WTC11 (cell line): Measurements from ENCODE around the gene RBP7. TPM values are rescaled to one million over a fixed set of nuclear protein-coding genes. Genes with fewer than 3 reads are reported as not detected.

Experiments used
- ATAC-seq: fragments of 200-7000 bp; cut with Tn5 transposase; 2 replicates; pipeline ENCODE4 v1.10.0; 2021; ENCODE audit warnings: mild to moderate bottlenecking, moderate library complexity
- CTCF ChIA-PET: fragments of 300-600 bp; sonication (Branson Sonifier 250); formaldehyde crosslinking; loops from one replicate; lab custom pipeline; 2021; ENCODE audit warnings: antibody characterized with exemption; lab: Charles Lee
- POLR2A ChIA-PET: fragments of 350-600 bp; sonication (Branson Sonifier 250); formaldehyde crosslinking; loops from one replicate; lab custom pipeline; 2021; ENCODE audit warnings: antibody characterized with exemption; lab: Charles Lee
- DNase-seq: peaks from one replicate; pipeline ENCODE4 v3.0.0; 2021; ENCODE audit warnings: low spot score
- H3K27ac Mint-ChIP-seq: 2 replicates; pipeline ENCODE4 v1.8.0; 2021; ENCODE audit warnings: mixed read lengths
- H3K27me3 Mint-ChIP-seq: 2 replicates; pipeline ENCODE4 v1.8.0; 2021; ENCODE audit warnings: low read depth, mild to moderate bottlenecking, moderate library complexity, mixed read lengths
- H3K36me3 Mint-ChIP-seq: 2 replicates; pipeline ENCODE4 v1.8.0; 2021; ENCODE audit warnings: mixed read lengths
- H3K4me1 Mint-ChIP-seq: 2 replicates; pipeline ENCODE4 v1.8.0; 2022; ENCODE audit warnings: mixed read lengths
- H3K4me3 Mint-ChIP-seq: 2 replicates; pipeline ENCODE4 v1.8.0; 2021; ENCODE audit warnings: mild to moderate bottlenecking, moderate library complexity, mixed read lengths
- H3K9me3 Mint-ChIP-seq: 2 replicates; pipeline ENCODE4 v1.8.0; 2021; ENCODE audit warnings: mixed read lengths
- CBFB ChIP-seq: sonication (generic); formaldehyde crosslinking; IDR thresholded peaks from 2 replicates; pipeline ENCODE4 v1.8.1; 2022; ENCODE audit warnings: mild to moderate bottlenecking, low read depth, missing genetic modification reagents
- CREM ChIP-seq: sonication (generic); formaldehyde crosslinking; IDR thresholded peaks from 2 replicates; pipeline ENCODE4 v1.8.1; 2022; ENCODE audit warnings: mild to moderate bottlenecking, missing genetic modification reagents, moderate library complexity
- ESRRA ChIP-seq: sonication (generic); formaldehyde crosslinking; IDR thresholded peaks from 2 replicates; pipeline ENCODE4 v1.8.1; 2022; ENCODE audit warnings: mild to moderate bottlenecking, missing genetic modification reagents, borderline replicate concordance
- FOXJ3 ChIP-seq: sonication (generic); formaldehyde crosslinking; IDR thresholded peaks from 2 replicates; pipeline ENCODE4 v1.9.0; 2021; ENCODE audit warnings: missing genetic modification reagents, mild to moderate bottlenecking, borderline replicate concordance
- GTF2I ChIP-seq: fragments of 250-450 bp; sonication (Bioruptor Pico); conservative IDR thresholded peaks from 2 replicates; pipeline ENCODE4 v1.4.0; 2021; ENCODE audit warnings: mild to moderate bottlenecking
- HMGA2 ChIP-seq: fragments of 250-450 bp; sonication (Bioruptor Pico); IDR thresholded peaks from 2 replicates; pipeline ENCODE4 v1.4.0; 2021; ENCODE audit warnings: mild to moderate bottlenecking, moderate library complexity
- IRF2 ChIP-seq: sonication (generic); formaldehyde crosslinking; IDR thresholded peaks from 2 replicates; pipeline ENCODE4 v1.8.0; 2022; ENCODE audit warnings: low read depth, missing genetic modification reagents, borderline replicate concordance
- JAZF1 ChIP-seq: fragments of 250-450 bp; sonication (Bioruptor Pico); IDR thresholded peaks from 2 replicates; pipeline ENCODE4 v1.9.0; 2021; ENCODE audit warnings: moderate library complexity, mild to moderate bottlenecking, inconsistent platforms
- MXD4 ChIP-seq: fragments of 250-450 bp; sonication (Bioruptor Pico); IDR thresholded peaks from 2 replicates; pipeline ENCODE4 v1.8.0; 2021; ENCODE audit warnings: mild to moderate bottlenecking, moderate library complexity, borderline replicate concordance
- SMAD3 ChIP-seq: sonication (generic); formaldehyde crosslinking; IDR thresholded peaks from 2 replicates; pipeline ENCODE4 v1.8.0; 2022; ENCODE audit warnings: missing genetic modification reagents, mild to moderate bottlenecking, borderline replicate concordance
- TP53 ChIP-seq: sonication (generic); formaldehyde crosslinking; IDR thresholded peaks from 2 replicates; pipeline ENCODE4 v1.8.1; 2023; ENCODE audit warnings: mild to moderate bottlenecking, missing genetic modification reagents
- ZNF138 ChIP-seq: sonication (generic); formaldehyde crosslinking; conservative IDR thresholded peaks from 2 replicates; pipeline ENCODE4 v1.8.1; 2022; ENCODE audit warnings: mild to moderate bottlenecking, moderate library complexity, missing genetic modification reagents
- ZNF263 ChIP-seq: sonication (generic); formaldehyde crosslinking; IDR thresholded peaks from 2 replicates; pipeline ENCODE4 v1.8.1; 2022; ENCODE audit warnings: low read depth, mild to moderate bottlenecking, moderate library complexity, missing genetic modification reagents
- ZNF317 ChIP-seq: sonication (generic); formaldehyde crosslinking; IDR thresholded peaks from 2 replicates; pipeline ENCODE4 v1.8.1; 2023; ENCODE audit warnings: low read depth, mild to moderate bottlenecking, moderate library complexity, missing genetic modification reagents, borderline replicate concordance
- ZNF396 ChIP-seq: fragments of 250-450 bp; sonication (Bioruptor Pico); IDR thresholded peaks from 2 replicates; pipeline ENCODE4 v1.8.0; 2021; ENCODE audit warnings: mild to moderate bottlenecking, moderate library complexity, borderline replicate concordance
- total RNA-seq: library from RNA; stranded (reverse); gene quantifications from 3 replicates; pipeline ENCODE4 v1.2.3, GENCODE V29; 2021
- TF ChIP-seq, protein P1 (sequence below): fragments of 250-450 bp; sonication (Bioruptor Pico); IDR thresholded peaks from 2 replicates; pipeline ENCODE4 v1.9.0; 2021; ENCODE audit warnings: mild to moderate bottlenecking
- TF ChIP-seq, protein P2 (sequence below): sonication (generic); formaldehyde crosslinking; IDR thresholded peaks from 2 replicates; pipeline ENCODE4 v1.8.0; 2022; ENCODE audit warnings: missing genetic modification reagents
- TF ChIP-seq, protein P3 (sequence below): sonication (generic); formaldehyde crosslinking; IDR thresholded peaks from 2 replicates; pipeline ENCODE4 v1.8.1; 2023; ENCODE audit warnings: mild to moderate bottlenecking, missing genetic modification reagents, moderate library complexity
- TF ChIP-seq, protein P4 (sequence below): sonication (generic); formaldehyde crosslinking; IDR thresholded peaks from 2 replicates; pipeline ENCODE4 v1.8.1; 2022; ENCODE audit warnings: mild to moderate bottlenecking, missing genetic modification reagents, moderate library complexity, borderline replicate concordance
- TF ChIP-seq, protein P5 (sequence below): sonication (generic); formaldehyde crosslinking; IDR thresholded peaks from 2 replicates; pipeline ENCODE4 v1.8.1; 2022; ENCODE audit warnings: low read depth, mild to moderate bottlenecking, moderate library complexity, missing genetic modification reagents, borderline replicate concordance

The RBP7 gene
- total RNA-seq, 1 experiment from 2014 or later: 3.2 TPM

DNA sequence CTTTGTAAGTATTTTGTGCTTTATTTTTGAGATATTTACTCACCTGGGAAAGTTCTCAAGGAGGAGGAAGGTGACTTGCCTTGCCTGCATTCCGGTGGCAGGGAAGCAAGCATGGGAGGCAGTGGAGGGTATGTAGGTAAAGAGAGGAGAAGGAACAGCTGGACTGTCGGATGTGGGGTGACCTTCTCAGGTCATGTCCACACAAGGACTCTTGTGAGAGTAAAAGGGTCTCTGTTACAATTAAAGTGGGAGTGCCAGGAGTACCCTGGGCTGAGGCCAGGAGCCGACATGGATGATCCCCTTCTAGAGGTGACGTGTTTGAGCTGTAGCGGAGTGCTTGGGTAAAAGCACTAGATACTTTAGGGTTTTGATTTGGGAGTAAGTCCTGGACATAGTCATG, 60.8 kb downstream of the RBP7 start:
- Mint-ChIP-seq H3K27me3 (no peaks in the 10 kb centered on the region), H3K36me3 (no peaks in the 10 kb centered on the region), H3K4me3 (no peak overlapping the region), H3K9me3 (no peaks in the 10 kb centered on the region)
- CTCF ChIA-PET: interaction anchor here (1.0 to 1.5 kb wide), 3 partner anchors 25 to 372 kb away, joined by 3 to 4 read pairs (median 3); partner anchors contain the start of genes CENPS and UBE4B
- ATAC-seq: no peak
- TF ChIP-seq ZNF263 (CRISPR knock-in tag) (no peak), JAZF1 (CRISPR knock-in tag) (no peak), IRF2 (CRISPR knock-in tag) (no peak), ZNF317 (CRISPR knock-in tag) (no peak), FOXJ3 (no peak), MXD4 (no peak), CREM (CRISPR knock-in tag) (no peak), GTF2I (CRISPR knock-in tag) (no peak), ESRRA (CRISPR knock-in tag) (no peak), SMAD3 (CRISPR knock-in tag) (no peak), TP53 (CRISPR knock-in tag) (no peak), ZNF396 (CRISPR knock-in tag) (no peak), HMGA2 (CRISPR knock-in tag) (no peak), ZNF138 (CRISPR knock-in tag) (no peak), CBFB (CRISPR knock-in tag) (no peak)
- TF ChIP-seq, protein P1, sequence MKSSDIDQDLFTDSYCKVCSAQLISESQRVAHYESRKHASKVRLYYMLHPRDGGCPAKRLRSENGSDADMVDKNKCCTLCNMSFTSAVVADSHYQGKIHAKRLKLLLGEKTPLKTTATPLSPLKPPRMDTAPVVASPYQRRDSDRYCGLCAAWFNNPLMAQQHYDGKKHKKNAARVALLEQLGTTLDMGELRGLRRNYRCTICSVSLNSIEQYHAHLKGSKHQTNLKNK (CRISPR knock-in tag): no peak
- TF ChIP-seq, protein P2, sequence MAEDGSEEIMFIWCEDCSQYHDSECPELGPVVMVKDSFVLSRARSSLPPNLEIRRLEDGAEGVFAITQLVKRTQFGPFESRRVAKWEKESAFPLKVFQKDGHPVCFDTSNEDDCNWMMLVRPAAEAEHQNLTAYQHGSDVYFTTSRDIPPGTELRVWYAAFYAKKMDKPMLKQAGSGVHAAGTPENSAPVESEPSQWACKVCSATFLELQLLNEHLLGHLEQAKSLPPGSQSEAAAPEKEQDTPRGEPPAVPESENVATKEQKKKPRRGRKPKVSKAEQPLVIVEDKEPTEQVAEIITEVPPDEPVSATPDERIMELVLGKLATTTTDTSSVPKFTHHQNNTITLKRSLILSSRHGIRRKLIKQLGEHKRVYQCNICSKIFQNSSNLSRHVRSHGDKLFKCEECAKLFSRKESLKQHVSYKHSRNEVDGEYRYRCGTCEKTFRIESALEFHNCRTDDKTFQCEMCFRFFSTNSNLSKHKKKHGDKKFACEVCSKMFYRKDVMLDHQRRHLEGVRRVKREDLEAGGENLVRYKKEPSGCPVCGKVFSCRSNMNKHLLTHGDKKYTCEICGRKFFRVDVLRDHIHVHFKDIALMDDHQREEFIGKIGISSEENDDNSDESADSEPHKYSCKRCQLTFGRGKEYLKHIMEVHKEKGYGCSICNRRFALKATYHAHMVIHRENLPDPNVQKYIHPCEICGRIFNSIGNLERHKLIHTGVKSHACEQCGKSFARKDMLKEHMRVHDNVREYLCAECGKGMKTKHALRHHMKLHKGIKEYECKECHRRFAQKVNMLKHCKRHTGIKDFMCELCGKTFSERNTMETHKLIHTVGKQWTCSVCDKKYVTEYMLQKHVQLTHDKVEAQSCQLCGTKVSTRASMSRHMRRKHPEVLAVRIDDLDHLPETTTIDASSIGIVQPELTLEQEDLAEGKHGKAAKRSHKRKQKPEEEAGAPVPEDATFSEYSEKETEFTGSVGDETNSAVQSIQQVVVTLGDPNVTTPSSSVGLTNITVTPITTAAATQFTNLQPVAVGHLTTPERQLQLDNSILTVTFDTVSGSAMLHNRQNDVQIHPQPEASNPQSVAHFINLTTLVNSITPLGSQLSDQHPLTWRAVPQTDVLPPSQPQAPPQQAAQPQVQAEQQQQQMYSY (CRISPR knock-in tag): no peak
- TF ChIP-seq, protein P3, sequence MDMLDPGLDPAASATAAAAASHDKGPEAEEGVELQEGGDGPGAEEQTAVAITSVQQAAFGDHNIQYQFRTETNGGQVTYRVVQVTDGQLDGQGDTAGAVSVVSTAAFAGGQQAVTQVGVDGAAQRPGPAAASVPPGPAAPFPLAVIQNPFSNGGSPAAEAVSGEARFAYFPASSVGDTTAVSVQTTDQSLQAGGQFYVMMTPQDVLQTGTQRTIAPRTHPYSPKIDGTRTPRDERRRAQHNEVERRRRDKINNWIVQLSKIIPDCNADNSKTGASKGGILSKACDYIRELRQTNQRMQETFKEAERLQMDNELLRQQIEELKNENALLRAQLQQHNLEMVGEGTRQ (CRISPR knock-in tag): no peak
- TF ChIP-seq, protein P4, sequence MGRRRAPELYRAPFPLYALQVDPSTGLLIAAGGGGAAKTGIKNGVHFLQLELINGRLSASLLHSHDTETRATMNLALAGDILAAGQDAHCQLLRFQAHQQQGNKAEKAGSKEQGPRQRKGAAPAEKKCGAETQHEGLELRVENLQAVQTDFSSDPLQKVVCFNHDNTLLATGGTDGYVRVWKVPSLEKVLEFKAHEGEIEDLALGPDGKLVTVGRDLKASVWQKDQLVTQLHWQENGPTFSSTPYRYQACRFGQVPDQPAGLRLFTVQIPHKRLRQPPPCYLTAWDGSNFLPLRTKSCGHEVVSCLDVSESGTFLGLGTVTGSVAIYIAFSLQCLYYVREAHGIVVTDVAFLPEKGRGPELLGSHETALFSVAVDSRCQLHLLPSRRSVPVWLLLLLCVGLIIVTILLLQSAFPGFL (CRISPR knock-in tag): no peak
- TF ChIP-seq, protein P5, sequence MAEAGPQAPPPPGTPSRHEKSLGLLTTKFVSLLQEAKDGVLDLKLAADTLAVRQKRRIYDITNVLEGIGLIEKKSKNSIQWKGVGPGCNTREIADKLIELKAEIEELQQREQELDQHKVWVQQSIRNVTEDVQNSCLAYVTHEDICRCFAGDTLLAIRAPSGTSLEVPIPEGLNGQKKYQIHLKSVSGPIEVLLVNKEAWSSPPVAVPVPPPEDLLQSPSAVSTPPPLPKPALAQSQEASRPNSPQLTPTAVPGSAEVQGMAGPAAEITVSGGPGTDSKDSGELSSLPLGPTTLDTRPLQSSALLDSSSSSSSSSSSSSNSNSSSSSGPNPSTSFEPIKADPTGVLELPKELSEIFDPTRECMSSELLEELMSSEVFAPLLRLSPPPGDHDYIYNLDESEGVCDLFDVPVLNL (CRISPR knock-in tag): no peak
- TF ChIP-seq, all 79 proteins: peak for 0
- H3K4me1 Mint-ChIP-seq: peaks cover 16% of the 10 kb centered on the region
- POLR2A ChIA-PET: no interaction called here
- H3K27ac Mint-ChIP-seq: peak overlapping the region; percentile 35
- DNase-seq: no peak
